Measurements from ENCODE around the gene ADRB1.

DNA sequence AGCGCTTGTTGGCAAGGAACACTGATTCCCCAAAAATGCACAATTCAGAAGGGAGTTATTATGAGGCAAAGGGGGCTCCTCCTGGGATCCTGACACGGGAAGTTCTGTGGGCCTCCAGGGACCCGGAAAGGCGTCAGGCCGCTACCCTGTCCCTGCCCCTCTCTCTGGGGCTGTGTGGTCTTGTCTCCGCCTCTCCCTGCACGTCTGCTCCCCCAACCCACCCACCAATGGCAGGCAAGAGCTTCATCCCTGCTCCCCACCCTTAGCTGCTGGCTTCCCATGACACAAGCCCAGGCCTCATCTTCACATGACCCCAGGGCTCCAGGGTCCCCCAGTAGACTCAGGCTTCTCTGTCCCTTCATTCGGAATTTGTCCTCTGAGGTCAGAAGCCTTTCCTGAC lies 31.0 kb upstream of the ADRB1 start:
- TF ChIP-seq, protein P1, sequence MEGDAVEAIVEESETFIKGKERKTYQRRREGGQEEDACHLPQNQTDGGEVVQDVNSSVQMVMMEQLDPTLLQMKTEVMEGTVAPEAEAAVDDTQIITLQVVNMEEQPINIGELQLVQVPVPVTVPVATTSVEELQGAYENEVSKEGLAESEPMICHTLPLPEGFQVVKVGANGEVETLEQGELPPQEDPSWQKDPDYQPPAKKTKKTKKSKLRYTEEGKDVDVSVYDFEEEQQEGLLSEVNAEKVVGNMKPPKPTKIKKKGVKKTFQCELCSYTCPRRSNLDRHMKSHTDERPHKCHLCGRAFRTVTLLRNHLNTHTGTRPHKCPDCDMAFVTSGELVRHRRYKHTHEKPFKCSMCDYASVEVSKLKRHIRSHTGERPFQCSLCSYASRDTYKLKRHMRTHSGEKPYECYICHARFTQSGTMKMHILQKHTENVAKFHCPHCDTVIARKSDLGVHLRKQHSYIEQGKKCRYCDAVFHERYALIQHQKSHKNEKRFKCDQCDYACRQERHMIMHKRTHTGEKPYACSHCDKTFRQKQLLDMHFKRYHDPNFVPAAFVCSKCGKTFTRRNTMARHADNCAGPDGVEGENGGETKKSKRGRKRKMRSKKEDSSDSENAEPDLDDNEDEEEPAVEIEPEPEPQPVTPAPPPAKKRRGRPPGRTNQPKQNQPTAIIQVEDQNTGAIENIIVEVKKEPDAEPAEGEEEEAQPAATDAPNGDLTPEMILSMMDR (IDR thresholded peaks at IDR 0.05; ENCODE audit: poor library complexity) = no peak
- TF ChIP-seq EZH2 (IDR thresholded peaks at IDR 0.05; ENCODE audit: borderline replicate concordance) (no peak), EZH2phosphoT487 (IDR thresholded peaks at IDR 0.05; ENCODE audit: low read depth, severe bottlenecking, unreplicated experiment) (no peak)

All from hepatocyte (in vitro differentiated cells).